A673 (cell line): ENCODE results near the gene NCOA7. TPM values are rescaled to one million over a fixed set of nuclear protein-coding genes. Genes with fewer than 3 reads are reported as not detected.

Source experiments
- BruUV-seq: library from RNA; stranded (reverse); fragments of 400-500 nt; replicated peaks from 2 replicates; lab custom pipeline; 2021; lab: Mats Ljungman, UMichigan
- CTCF ChIA-PET: fragments of 300-600 bp; sonication (Branson Sonifier 250); formaldehyde crosslinking; loops from one replicate; lab custom pipeline; 2022; ENCODE audit warnings: antibody characterized with exemption; lab: Charles Lee
- POLR2A ChIA-PET: fragments of 300-600 bp; sonication (Branson Sonifier 250); formaldehyde crosslinking; loops from one replicate; lab custom pipeline; 2022; ENCODE audit warnings: antibody characterized with exemption; ENCODE audit not compliant: low non-redundant PET; lab: Charles Lee
- DNase-seq: peaks from one replicate; pipeline ENCODE4 v3.0.0-alpha.2; 2015; ENCODE audit warnings: low spot score
- H3K27ac ChIP-seq: fragments of 200-600 bp; sonication (generic); 2 replicates; pipeline ENCODE4 v1.5.1; 2016; ENCODE audit warnings: mixed run types, low read depth, mild to moderate bottlenecking, mixed read lengths, antibody characterized with exemption, low read length; ENCODE audit not compliant: poor library complexity, severe bottlenecking
- H3K27me3 ChIP-seq: fragments of 200-600 bp; sonication (generic); replicated peaks from 2 replicates; pipeline ENCODE4 v1.6.1; 2017; ENCODE audit warnings: mixed run types, low read depth, mild to moderate bottlenecking, mixed read lengths, antibody characterized with exemption, low read length; ENCODE audit not compliant: insufficient read depth, poor library complexity
- H3K36me3 ChIP-seq: fragments of 200-600 bp; sonication (generic); 2 replicates; pipeline ENCODE4 v1.6.1; 2016; ENCODE audit warnings: mixed run types, mild to moderate bottlenecking, mixed read lengths, antibody characterized with exemption, low read length; ENCODE audit not compliant: insufficient read depth, poor library complexity, severe bottlenecking
- H3K4me1 ChIP-seq: fragments of 200-600 bp; sonication (generic); 2 replicates; pipeline ENCODE4 v1.6.1; 2017; ENCODE audit warnings: mixed run types, mild to moderate bottlenecking, mixed read lengths, antibody characterized with exemption, low read length; ENCODE audit not compliant: insufficient read depth, poor library complexity, severe bottlenecking
- H3K4me3 ChIP-seq: fragments of 200-600 bp; sonication (generic); 2 replicates; pipeline ENCODE4 v1.5.1; 2016; ENCODE audit warnings: low read depth, mixed run types, mild to moderate bottlenecking, mixed read lengths, low read length; ENCODE audit not compliant: poor library complexity, severe bottlenecking
- H3K9me3 ChIP-seq: fragments of 200-600 bp; sonication (generic); 2 replicates; pipeline ENCODE4 v1.6.1; 2016; ENCODE audit warnings: mixed run types, low read depth, mild to moderate bottlenecking, mixed read lengths, antibody characterized with exemption, low read length; ENCODE audit not compliant: poor library complexity, severe bottlenecking
- EZH2 ChIP-seq: fragments of 200-600 bp; sonication (generic); IDR thresholded peaks from 2 replicates; pipeline ENCODE4 v1.6.1; 2017; ENCODE audit warnings: borderline replicate concordance, low read depth, mild to moderate bottlenecking, mixed read lengths, antibody characterized with exemption, low read length; ENCODE audit not compliant: poor library complexity, severe bottlenecking
- intact Hi-C: fragments of 100-400 bp; cut with micrococcal nuclease; formaldehyde crosslinking; loops from one replicate; pipeline ENCODE4 v1.10.0; 2022; ENCODE audit not compliant: unreplicated experiment
- total RNA-seq: library from RNA; stranded (reverse); gene quantifications from 2 replicates; pipeline ENCODE4 v1.2.3, GENCODE V29; 2021
- TF ChIP-seq, protein P1 (sequence below): fragments of 300-800, 200-600 bp; sonication (generic); conservative IDR thresholded peaks from 2 replicates; pipeline ENCODE4 v1.5.1; 2017; ENCODE audit warnings: low read depth, mild to moderate bottlenecking, antibody characterized with exemption, low read length, moderate library complexity, mixed read lengths

Gene NCOA7
- total RNA-seq, 1 experiment from 2014 or later = 33.5 TPM

- CTCF ChIA-PET = no interaction called here
- BruUV-seq = no TSS peak
- Histone ChIP-seq H3K9me3 (no peaks in the 10 kb centered on the region), H3K36me3 (no peaks in the 10 kb centered on the region), H3K27ac (no peak overlapping the region), H3K27me3 (no peaks in the 10 kb centered on the region), H3K4me1 (peaks cover 44% of the 10 kb centered on the region), H3K4me3 (no peak overlapping the region)
- TF ChIP-seq, protein P1, sequence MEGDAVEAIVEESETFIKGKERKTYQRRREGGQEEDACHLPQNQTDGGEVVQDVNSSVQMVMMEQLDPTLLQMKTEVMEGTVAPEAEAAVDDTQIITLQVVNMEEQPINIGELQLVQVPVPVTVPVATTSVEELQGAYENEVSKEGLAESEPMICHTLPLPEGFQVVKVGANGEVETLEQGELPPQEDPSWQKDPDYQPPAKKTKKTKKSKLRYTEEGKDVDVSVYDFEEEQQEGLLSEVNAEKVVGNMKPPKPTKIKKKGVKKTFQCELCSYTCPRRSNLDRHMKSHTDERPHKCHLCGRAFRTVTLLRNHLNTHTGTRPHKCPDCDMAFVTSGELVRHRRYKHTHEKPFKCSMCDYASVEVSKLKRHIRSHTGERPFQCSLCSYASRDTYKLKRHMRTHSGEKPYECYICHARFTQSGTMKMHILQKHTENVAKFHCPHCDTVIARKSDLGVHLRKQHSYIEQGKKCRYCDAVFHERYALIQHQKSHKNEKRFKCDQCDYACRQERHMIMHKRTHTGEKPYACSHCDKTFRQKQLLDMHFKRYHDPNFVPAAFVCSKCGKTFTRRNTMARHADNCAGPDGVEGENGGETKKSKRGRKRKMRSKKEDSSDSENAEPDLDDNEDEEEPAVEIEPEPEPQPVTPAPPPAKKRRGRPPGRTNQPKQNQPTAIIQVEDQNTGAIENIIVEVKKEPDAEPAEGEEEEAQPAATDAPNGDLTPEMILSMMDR = no peak
- TF ChIP-seq EZH2 = no peak
- POLR2A ChIA-PET = no interaction called here
- intact Hi-C loops = no loop called here
- no peak for DNase-seq
These were observed 24.5 kb downstream of the NCOA7 start for GRCh38 chr6:125815080-125815910.

GRCh38 chr6:125816828-125817280 lies 26.1 kb downstream of the NCOA7 start:
- DNase-seq = no peak
- POLR2A ChIA-PET = no interaction called here
- CTCF ChIA-PET = no interaction called here
- intact Hi-C loops = no loop called here
- Histone ChIP-seq H3K36me3 (no peaks in the 10 kb centered on the region), H3K4me1 (peaks cover 39% of the 10 kb centered on the region), H3K4me3 (no peak overlapping the region), H3K9me3 (no peaks in the 10 kb centered on the region), H3K27ac (no peak overlapping the region), H3K27me3 (no peaks in the 10 kb centered on the region)
- BruUV-seq = no TSS peak
- no peak for TF ChIP-seq EZH2
- TF ChIP-seq, protein P1 = no peak

GRCh38 chr6:125818225-125818657 lies 27.5 kb downstream of the NCOA7 start:
- no peak overlapping the region for H3K4me3 ChIP-seq
- intact Hi-C loops = no loop called here
- POLR2A ChIA-PET = no interaction called here

More at GRCh38 chr6:125818225-125818657, 27.5 kb downstream of the NCOA7 start:
- no peak overlapping the region for H3K27ac ChIP-seq
- no TSS peak for BruUV-seq
- H3K36me3 ChIP-seq = no peaks in the 10 kb centered on the region
- H3K9me3 ChIP-seq = no peaks in the 10 kb centered on the region
- no peaks in the 10 kb centered on the region for H3K27me3 ChIP-seq
- TF ChIP-seq, protein P1 = no peak
- TF ChIP-seq EZH2 = no peak
- DNase-seq = no peak
- peaks cover 29% of the 10 kb centered on the region for H3K4me1 ChIP-seq
- CTCF ChIA-PET = no interaction called here
